ENCODE measurements around the gene PDE1C.
"Not testable (repeated sequence)": the region's sequence is repeated elsewhere in the genome, so short reads cannot be mapped to it uniquely, and the experiment has no call there.

The PDE1C gene

GRCh38 chr7:32089256-32089655 is 19.0 kb upstream of the PDE1C start:
- Mint-ChIP-seq H3K36me3 (no peaks in the 10 kb centered on the region), H3K4me3 (no peak overlapping the region), H3K27ac (no peak overlapping the region), H3K9me3 (peaks cover 4% of the 10 kb centered on the region), H3K4me1 (no peaks in the 10 kb centered on the region)
- ATAC-seq (no peak), DNase-seq (ENCODE audit: low spot score in 2 of 2) (no peak)

GRCh38 chr7:32088451-32088881 is 18.3 kb upstream of the PDE1C start:
- Mint-ChIP-seq H3K27ac (no peak overlapping the region), H3K9me3 (peaks cover 4% of the 10 kb centered on the region), H3K36me3 (no peaks in the 10 kb centered on the region), H3K4me1 (no peaks in the 10 kb centered on the region), H3K4me3 (no peak overlapping the region)
- DNase-seq (ENCODE audit: low spot score in 2 of 2) (no peak), ATAC-seq (no peak)

DNA sequence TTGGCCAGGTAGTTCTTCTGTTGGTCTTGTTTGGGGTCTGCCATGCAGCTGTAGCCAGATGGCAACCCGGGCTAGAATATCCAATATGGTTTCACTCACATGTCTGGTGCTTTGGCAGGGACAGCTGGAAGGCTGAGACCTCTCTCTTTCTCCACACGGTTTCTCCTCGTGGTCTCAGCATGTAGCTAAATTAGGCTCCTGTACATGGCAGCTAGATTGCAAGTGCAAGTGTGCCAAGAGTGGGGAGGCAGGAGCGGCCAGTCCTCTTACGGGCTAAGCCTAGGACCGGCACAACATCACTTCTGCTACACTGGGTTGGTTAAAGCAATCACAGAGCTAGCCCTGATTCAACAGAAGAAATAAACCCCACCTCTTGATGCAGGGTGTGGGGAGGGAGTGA is 9.3 kb upstream of the PDE1C start:
- Mint-ChIP-seq H3K9me3 (peaks cover 7% of the 10 kb centered on the region), H3K4me3 (no peak overlapping the region), H3K36me3 (no peaks in the 10 kb centered on the region), H3K27ac (no peak overlapping the region), H3K4me1 (no peaks in the 10 kb centered on the region)
- ATAC-seq (no peak), DNase-seq (ENCODE audit: low spot score in 2 of 2) (no peak)

GRCh38 chr7:32078824-32079223 is 8.6 kb upstream of the PDE1C start:
- no peak overlapping the region for H3K27ac Mint-ChIP-seq
- ATAC-seq = no peak
- no peak for DNase-seq (ENCODE audit: low spot score in 2 of 2)
- H3K9me3 Mint-ChIP-seq = peaks cover 10% of the 10 kb centered on the region
- no peak overlapping the region for H3K4me3 Mint-ChIP-seq
- no peaks in the 10 kb centered on the region for H3K4me1 Mint-ChIP-seq
- no peaks in the 10 kb centered on the region for H3K36me3 Mint-ChIP-seq

- DNase-seq (ENCODE audit: low spot score in 2 of 2) (no peak), ATAC-seq (no peak)
- Mint-ChIP-seq H3K9me3 (peaks cover 7% of the 10 kb centered on the region), H3K4me1 (no peaks in the 10 kb centered on the region), H3K4me3 (no peak overlapping the region), H3K27ac (no peak overlapping the region), H3K36me3 (no peaks in the 10 kb centered on the region)
These were observed 7.6 kb upstream of the PDE1C start for GRCh38 chr7:32077806-32078205.

- ATAC-seq = not testable (repeated sequence)
These were observed 6.6 kb upstream of the PDE1C start for GRCh38 chr7:32076802-32077201.

DNA sequence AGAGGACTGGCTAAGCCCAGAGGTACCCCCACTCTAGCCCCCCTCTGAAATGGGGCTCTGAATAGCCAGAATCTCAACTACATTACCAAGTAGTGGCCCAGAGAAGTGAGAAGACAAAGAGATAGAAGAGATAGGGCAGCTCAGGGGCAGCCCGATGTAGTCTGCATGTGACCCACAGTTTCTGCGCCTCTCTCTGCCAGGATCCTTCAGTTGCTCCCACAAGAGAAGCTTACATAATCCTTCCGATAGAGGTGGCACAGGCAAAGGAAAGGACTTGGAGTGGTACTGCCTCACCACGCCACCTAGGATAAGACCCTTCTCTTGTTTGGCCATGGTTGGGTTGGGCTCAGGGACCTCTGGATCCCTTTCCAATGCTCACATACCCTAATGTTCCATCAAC is 5.4 kb upstream of the PDE1C start:
- Mint-ChIP-seq H3K9me3 (peaks cover 7% of the 10 kb centered on the region), H3K4me1 (no peaks in the 10 kb centered on the region), H3K27ac (no peak overlapping the region), H3K36me3 (no peaks in the 10 kb centered on the region), H3K4me3 (no peak overlapping the region)
- ATAC-seq (no peak), DNase-seq (ENCODE audit: low spot score in 2 of 2) (no peak)

More at GRCh38 chr7:32076802-32077201, 6.6 kb upstream of the PDE1C start:
- not testable (repeated sequence) for H3K36me3 Mint-ChIP-seq; H3K27ac Mint-ChIP-seq; H3K4me1 Mint-ChIP-seq; H3K9me3 Mint-ChIP-seq; DNase-seq (ENCODE audit: low spot score in 2 of 2); H3K4me3 Mint-ChIP-seq

DNA sequence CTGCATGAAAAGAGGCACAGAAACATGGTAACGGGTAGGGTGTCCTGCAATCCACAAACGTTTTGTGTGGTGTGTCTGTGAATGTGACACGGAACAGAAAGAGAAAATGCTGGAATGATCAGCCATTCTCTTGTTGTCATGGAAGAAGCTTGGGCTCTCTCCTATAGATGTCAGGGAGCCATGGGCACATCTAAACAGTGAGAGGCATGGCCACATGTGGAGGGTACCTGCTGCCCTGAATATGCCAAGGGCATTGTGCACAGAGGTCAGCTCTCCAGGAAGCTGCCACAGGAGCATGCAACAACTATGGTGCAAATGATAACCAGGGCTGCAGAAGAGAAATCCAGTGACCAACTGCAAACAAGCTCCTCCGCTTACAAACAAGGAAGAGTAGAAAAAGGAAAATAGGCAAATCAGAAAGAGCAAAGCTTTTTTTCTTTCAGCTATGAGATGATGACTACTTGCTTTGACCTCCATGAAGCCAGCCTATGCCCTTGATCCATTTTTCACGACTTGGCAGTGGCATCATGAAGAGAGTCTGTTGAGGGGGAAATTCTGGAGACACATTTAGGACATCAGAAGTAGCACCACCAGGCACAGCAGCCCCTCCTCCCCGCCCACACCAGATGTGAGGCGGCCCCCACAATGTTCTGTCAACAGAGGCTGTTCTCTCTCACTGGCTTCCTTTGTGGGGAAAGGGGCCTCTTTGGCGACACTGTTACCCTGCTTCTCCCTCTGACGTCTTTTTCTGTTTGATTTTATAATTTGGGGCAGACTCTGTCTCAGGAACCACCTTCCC is 4.8 kb upstream of the PDE1C start:
- DNase-seq (ENCODE audit: low spot score in 2 of 2) (no peak), ATAC-seq (no peak)
- Mint-ChIP-seq H3K9me3 (peaks cover 7% of the 10 kb centered on the region), H3K36me3 (no peaks in the 10 kb centered on the region), H3K27ac (no peak overlapping the region), H3K4me1 (no peaks in the 10 kb centered on the region), H3K4me3 (no peak overlapping the region)

DNA sequence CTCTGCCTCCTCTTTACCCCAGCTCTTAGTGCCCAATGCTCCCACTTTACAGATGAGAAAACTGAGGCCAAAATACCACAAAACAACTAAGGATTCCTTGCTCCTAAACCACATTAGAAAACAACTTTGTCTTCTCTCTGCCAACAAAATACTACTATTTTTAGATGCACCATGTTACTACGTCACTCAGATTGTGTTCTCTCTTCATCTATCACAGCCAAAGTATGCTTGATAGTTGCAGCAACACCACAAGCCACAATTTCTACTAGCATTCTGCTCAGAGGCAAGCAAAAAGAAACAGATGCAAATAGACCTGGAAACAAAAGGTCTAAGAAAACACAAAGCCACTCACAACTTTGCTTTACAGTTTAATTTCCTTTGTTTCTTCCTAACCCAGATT is 3.3 kb upstream of the PDE1C start:
- DNase-seq (ENCODE audit: low spot score in 2 of 2) (no peak), ATAC-seq (no peak)
- H3K4me3 Mint-ChIP-seq = no peak overlapping the region
- H3K27ac Mint-ChIP-seq = no peak overlapping the region
- no peaks in the 10 kb centered on the region for H3K4me1 Mint-ChIP-seq
- H3K9me3 Mint-ChIP-seq = peaks cover 4% of the 10 kb centered on the region
- no peaks in the 10 kb centered on the region for H3K36me3 Mint-ChIP-seq

DNA sequence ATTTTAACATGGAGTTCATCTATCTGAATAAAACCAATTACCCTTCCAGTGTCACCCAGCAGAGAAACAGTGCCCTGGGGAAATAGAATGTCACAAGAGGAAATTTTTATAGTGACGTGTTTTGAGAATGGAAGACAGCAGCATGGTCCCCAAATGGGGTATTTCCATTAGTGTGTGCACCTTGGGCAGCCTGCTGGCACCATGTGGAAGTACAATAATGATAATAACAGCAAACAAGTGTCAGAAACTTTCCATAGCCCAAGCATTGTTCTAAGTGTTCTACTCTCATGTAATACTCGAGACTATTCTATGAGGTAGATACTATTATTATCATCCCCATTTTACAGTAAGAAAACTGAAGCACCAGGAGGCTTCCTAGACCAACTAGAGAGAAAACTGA is 2.2 kb upstream of the PDE1C start:
- H3K4me3 Mint-ChIP-seq = no peak overlapping the region
- no peaks in the 10 kb centered on the region for H3K36me3 Mint-ChIP-seq
- no peak for ATAC-seq
- H3K4me1 Mint-ChIP-seq = no peaks in the 10 kb centered on the region
- peaks cover 4% of the 10 kb centered on the region for H3K9me3 Mint-ChIP-seq
- H3K27ac Mint-ChIP-seq = no peak overlapping the region
- DNase-seq (ENCODE audit: low spot score in 2 of 2) = no peak

- no peaks in the 10 kb centered on the region for H3K36me3 Mint-ChIP-seq
- no peak overlapping the region for H3K4me3 Mint-ChIP-seq
- no peak for DNase-seq (ENCODE audit: low spot score in 2 of 2)
- no peak overlapping the region for H3K27ac Mint-ChIP-seq
- ATAC-seq = no peak
- H3K4me1 Mint-ChIP-seq = no peaks in the 10 kb centered on the region
- peaks cover 4% of the 10 kb centered on the region for H3K9me3 Mint-ChIP-seq
These were observed 1.4 kb upstream of the PDE1C start for GRCh38 chr7:32071466-32072091.

DNA sequence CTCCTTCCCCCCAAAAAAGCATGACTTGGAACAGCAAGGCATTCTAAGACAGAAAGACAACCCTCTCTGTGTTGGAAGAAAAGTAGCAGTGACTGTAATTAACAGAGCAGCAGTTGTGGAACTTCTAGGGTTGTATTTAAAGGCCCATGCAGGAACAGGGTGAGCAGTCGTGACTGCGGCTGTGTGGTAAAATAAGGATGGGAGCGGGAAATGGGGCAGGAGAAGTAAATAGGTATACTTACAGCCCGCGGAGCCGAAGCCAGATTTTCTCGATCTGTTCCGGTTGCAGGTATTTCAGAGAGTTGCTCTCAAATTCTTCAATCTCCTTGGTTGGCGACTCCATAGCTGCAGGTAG is 179 bp downstream of the PDE1C start:
- Mint-ChIP-seq H3K4me3 (no peak overlapping the region), H3K4me1 (no peaks in the 10 kb centered on the region), H3K9me3 (peaks cover 4% of the 10 kb centered on the region), H3K27ac (no peak overlapping the region), H3K36me3 (no peaks in the 10 kb centered on the region)
- DNase-seq (ENCODE audit: low spot score in 2 of 2) (no peak), ATAC-seq (no peak)

- Mint-ChIP-seq H3K4me3 (no peak overlapping the region), H3K27ac (no peak overlapping the region), H3K9me3 (no peaks in the 10 kb centered on the region), H3K36me3 (no peaks in the 10 kb centered on the region), H3K4me1 (no peaks in the 10 kb centered on the region)
- no peak for ATAC-seq
- DNase-seq (ENCODE audit: low spot score in 2 of 2) = no peak
These were observed 1.0 kb downstream of the PDE1C start for GRCh38 chr7:32069116-32069650.

DNA sequence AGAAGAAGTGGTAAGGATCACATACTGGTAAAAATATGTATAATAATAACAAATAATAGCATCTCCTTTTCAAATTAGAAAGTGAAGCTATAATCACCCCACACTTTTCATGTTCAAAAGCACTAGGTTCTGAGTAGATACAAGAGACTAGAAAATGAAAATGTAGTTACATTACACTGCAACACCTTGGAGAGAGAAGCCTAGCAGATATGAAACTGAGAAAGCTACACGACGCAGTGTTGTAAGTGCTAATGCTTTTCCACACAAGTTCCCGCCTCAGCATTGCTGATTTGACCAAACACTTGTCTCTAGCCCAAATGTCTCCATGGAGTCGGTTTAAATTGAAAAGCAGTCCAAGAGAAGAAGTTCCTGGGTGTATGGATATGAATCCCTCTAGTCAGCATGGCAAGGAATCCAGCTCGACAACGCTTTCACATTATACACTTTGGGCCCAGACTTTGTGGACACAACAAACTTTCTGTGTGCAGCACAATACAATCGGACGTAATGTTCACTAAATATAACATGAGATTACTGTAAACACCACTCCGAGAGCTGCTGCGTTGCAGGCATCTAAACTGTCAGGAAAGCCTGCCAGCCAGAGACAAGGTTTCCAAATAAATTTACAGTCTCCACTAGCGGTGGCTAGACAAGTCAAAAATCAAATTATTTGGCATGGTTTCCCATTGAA is 1.7 kb downstream of the PDE1C start:
- Mint-ChIP-seq H3K4me3 (no peak overlapping the region), H3K4me1 (no peaks in the 10 kb centered on the region), H3K36me3 (no peaks in the 10 kb centered on the region), H3K9me3 (no peaks in the 10 kb centered on the region), H3K27ac (no peak overlapping the region)
- DNase-seq (ENCODE audit: low spot score in 2 of 2) (no peak), ATAC-seq (no peak)

GRCh38 chr7:32066441-32066840 is 3.8 kb downstream of the PDE1C start:
- no peaks in the 10 kb centered on the region for H3K4me1 Mint-ChIP-seq
- ATAC-seq (no peak), DNase-seq (ENCODE audit: low spot score in 2 of 2) (no peak)
- H3K9me3 Mint-ChIP-seq = peaks cover 7% of the 10 kb centered on the region
- no peak overlapping the region for H3K27ac Mint-ChIP-seq
- no peak overlapping the region for H3K4me3 Mint-ChIP-seq
- no peaks in the 10 kb centered on the region for H3K36me3 Mint-ChIP-seq

DNA sequence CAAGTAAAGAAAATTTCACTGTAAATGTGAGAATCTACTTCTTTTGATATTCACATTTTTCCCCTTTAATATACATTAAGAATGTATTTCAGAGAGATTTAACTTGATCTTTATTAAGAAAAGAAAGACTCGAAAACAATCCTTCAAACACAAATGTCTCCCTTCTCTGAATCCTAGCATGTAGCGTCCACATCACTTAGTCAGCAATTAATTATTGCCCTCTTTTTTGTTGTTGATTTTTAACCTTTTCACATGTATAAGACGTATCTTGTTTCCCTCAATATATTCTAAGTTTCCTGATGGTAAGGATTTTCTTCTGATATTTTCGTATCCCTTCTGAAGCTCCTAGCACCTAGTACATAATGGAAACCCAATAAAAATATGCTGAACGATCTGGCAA is 6.6 kb downstream of the PDE1C start:
- Mint-ChIP-seq H3K4me3 (no peak overlapping the region), H3K9me3 (peaks cover 12% of the 10 kb centered on the region), H3K36me3 (no peaks in the 10 kb centered on the region), H3K4me1 (no peaks in the 10 kb centered on the region), H3K27ac (no peak overlapping the region)
- no peak for DNase-seq (ENCODE audit: low spot score in 2 of 2)
- ATAC-seq = no peak
